ENCODE results near the gene TH.
"Not testable (repeated sequence)": the region's sequence is repeated elsewhere in the genome, so short reads cannot be mapped to it uniquely, and the experiment has no call there.

TH gene

GRCh38 chr11:2179516-2179915 is 7.9 kb upstream of the TH start:
- DNase-seq (ENCODE audit: low read depth in 1 of 2, low spot score in 1 of 2): no peak

- no peak for DNase-seq (ENCODE audit: low read depth in 1 of 2, low spot score in 1 of 2)
Observed at GRCh38 chr11:2178906-2179494, 7.4 kb upstream of the TH start.

GRCh38 chr11:2178055-2178773 is 6.6 kb upstream of the TH start:
- DNase-seq (ENCODE audit: low read depth in 1 of 2, low spot score in 1 of 2): not testable (repeated sequence)

GRCh38 chr11:2177076-2177475 is 5.5 kb upstream of the TH start:
- no peak for DNase-seq (ENCODE audit: low read depth in 1 of 2, low spot score in 1 of 2)

GRCh38 chr11:2176389-2176900 is 4.8 kb upstream of the TH start:
- no peak for DNase-seq (ENCODE audit: low read depth in 1 of 2, low spot score in 1 of 2)

GRCh38 chr11:2175659-2176058 is 4.0 kb upstream of the TH start:
- no peak for DNase-seq (ENCODE audit: low read depth in 1 of 2, low spot score in 1 of 2)

GRCh38 chr11:2174361-2174760 is 2.7 kb upstream of the TH start:
- no peak for DNase-seq (ENCODE audit: low read depth in 1 of 2, low spot score in 1 of 2)

GRCh38 chr11:2173761-2174160 is 2.1 kb upstream of the TH start:
- no peak for DNase-seq (ENCODE audit: low read depth in 1 of 2, low spot score in 1 of 2)

GRCh38 chr11:2173150-2173693 is 1.6 kb upstream of the TH start:
- no peak for DNase-seq (ENCODE audit: low read depth in 1 of 2, low spot score in 1 of 2)

- no peak for DNase-seq (ENCODE audit: low read depth in 1 of 2, low spot score in 1 of 2)
Observed at GRCh38 chr11:2172676-2173075, 1.1 kb upstream of the TH start.

GRCh38 chr11:2169626-2170570 is 1.7 kb downstream of the TH start:
- DNase-seq (ENCODE audit: low read depth in 1 of 2, low spot score in 1 of 2): no peak

GRCh38 chr11:2169005-2169378 is 2.6 kb downstream of the TH start:
- DNase-seq (ENCODE audit: low read depth in 1 of 2, low spot score in 1 of 2): no peak

- DNase-seq (ENCODE audit: low read depth in 1 of 2, low spot score in 1 of 2): no peak
Observed at GRCh38 chr11:2168286-2169004, 3.2 kb downstream of the TH start.

GRCh38 chr11:2167141-2168045 is 4.2 kb downstream of the TH start:
- no peak for DNase-seq (ENCODE audit: low read depth in 1 of 2, low spot score in 1 of 2)

- peak in 1 of 2 donors; percentile 18 for DNase-seq (ENCODE audit: low read depth in 1 of 2, low spot score in 1 of 2)
Observed at GRCh38 chr11:2166091-2166851, 5.3 kb downstream of the TH start.

- no peak for DNase-seq (ENCODE audit: low read depth in 1 of 2, low spot score in 1 of 2)
Observed at GRCh38 chr11:2165571-2165970, 6.0 kb downstream of the TH start.

GRCh38 chr11:2164861-2165555 is 6.6 kb downstream of the TH start:
- no peak for DNase-seq (ENCODE audit: low read depth in 1 of 2, low spot score in 1 of 2)

- no peak for DNase-seq (ENCODE audit: low read depth in 1 of 2, low spot score in 1 of 2)
Observed at GRCh38 chr11:2164081-2164480, 7.5 kb downstream of the TH start.
